Activated naive CD4-positive, alpha-beta T cell treated with anti-CD3 and anti-CD28 coated beads, Interleukin-2, amount 10 ng/mL, durations not matched to agents 7 days and 5 days (primary cell): ENCODE measurements around the gene DDX10.

Experiments
- CTCF ChIA-PET: fragments of 350-600 bp; sonication (Branson Sonifier 250); formaldehyde crosslinking; loops from one replicate; lab custom pipeline; 2021; ENCODE audit warnings: antibody characterized with exemption; lab: Charles Lee
- DNase-seq: peaks from one replicate; pipeline ENCODE4 v3.0.0-alpha.2; 2020
- H3K27ac Mint-ChIP-seq: one replicate; pipeline ENCODE4 v1.8.0; 2021; ENCODE audit warnings: mild to moderate bottlenecking, moderate library complexity, mixed read lengths
- H3K27me3 Mint-ChIP-seq: one replicate; pipeline ENCODE4 v1.8.0; 2021; ENCODE audit warnings: mild to moderate bottlenecking, mixed read lengths
- H3K36me3 Mint-ChIP-seq: one replicate; pipeline ENCODE4 v1.8.0; 2021; ENCODE audit warnings: mixed read lengths
- H3K4me1 Mint-ChIP-seq: one replicate; pipeline ENCODE4 v1.8.0; 2021; ENCODE audit warnings: mixed read lengths
- H3K4me3 Mint-ChIP-seq: one replicate; pipeline ENCODE4 v1.8.0; 2021; ENCODE audit warnings: mild to moderate bottlenecking, moderate library complexity, mixed read lengths
- H3K9me3 Mint-ChIP-seq: one replicate; pipeline ENCODE4 v1.8.0; 2021; ENCODE audit warnings: mixed read lengths

DDX10 gene

GRCh38 chr11:108670451-108670850 is 5.6 kb downstream of the DDX10 start:
- H3K27me3 Mint-ChIP-seq: no peaks in the 10 kb centered on the region
- H3K9me3 Mint-ChIP-seq: no peaks in the 10 kb centered on the region
- H3K36me3 Mint-ChIP-seq: peaks cover 16% of the 10 kb centered on the region
- no peak overlapping the region for H3K27ac Mint-ChIP-seq
- CTCF ChIA-PET: no interaction called here
- no peak overlapping the region for H3K4me3 Mint-ChIP-seq
- DNase-seq: no peak
- peaks cover 31% of the 10 kb centered on the region for H3K4me1 Mint-ChIP-seq

- CTCF ChIA-PET: no interaction called here
- no peaks in the 10 kb centered on the region for H3K9me3 Mint-ChIP-seq
- H3K4me1 Mint-ChIP-seq: peaks cover 15% of the 10 kb centered on the region
- peaks cover 25% of the 10 kb centered on the region for H3K36me3 Mint-ChIP-seq
- no peak overlapping the region for H3K27ac Mint-ChIP-seq
- H3K4me3 Mint-ChIP-seq: no peak overlapping the region
- DNase-seq: no peak
- no peaks in the 10 kb centered on the region for H3K27me3 Mint-ChIP-seq
Measured at GRCh38 chr11:108672113-108672512, 7.2 kb downstream of the DDX10 start.

DNA sequence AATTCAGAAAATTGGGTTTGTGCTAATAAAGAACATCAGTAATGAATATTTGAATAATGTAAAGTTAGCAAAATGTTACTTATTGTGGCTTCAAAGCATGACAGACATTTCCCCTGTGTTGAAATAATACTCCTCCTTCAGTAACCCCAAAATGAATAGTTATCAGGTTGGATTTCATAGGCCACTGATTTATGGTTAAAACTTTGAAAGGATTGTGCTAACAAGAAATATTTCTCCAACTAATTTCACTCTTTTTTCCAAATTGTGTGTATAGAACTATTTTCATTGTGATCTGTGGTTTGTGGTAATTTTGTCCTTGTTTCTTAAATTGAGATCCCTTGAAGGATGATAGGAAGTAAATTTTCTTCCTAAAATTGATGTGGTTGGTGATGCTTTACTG is 7.9 kb downstream of the DDX10 start:
- Mint-ChIP-seq H3K27me3 (no peaks in the 10 kb centered on the region), H3K27ac (no peak overlapping the region), H3K4me1 (peaks cover 8% of the 10 kb centered on the region), H3K9me3 (no peaks in the 10 kb centered on the region), H3K36me3 (peaks cover 25% of the 10 kb centered on the region), H3K4me3 (no peak overlapping the region)
- CTCF ChIA-PET: no interaction called here
- no peak for DNase-seq

GRCh38 chr11:108679045-108679444 is 14.2 kb downstream of the DDX10 start:
- Mint-ChIP-seq H3K4me3 (no peak overlapping the region), H3K4me1 (peaks cover 2% of the 10 kb centered on the region), H3K9me3 (no peaks in the 10 kb centered on the region), H3K27ac (no peak overlapping the region), H3K27me3 (no peaks in the 10 kb centered on the region), H3K36me3 (peaks cover 46% of the 10 kb centered on the region)
- CTCF ChIA-PET: no interaction called here
- no peak for DNase-seq

GRCh38 chr11:108680271-108680670 is 15.4 kb downstream of the DDX10 start:
- no peak for DNase-seq
- Mint-ChIP-seq H3K27me3 (no peaks in the 10 kb centered on the region), H3K4me1 (peaks cover 2% of the 10 kb centered on the region), H3K36me3 (peaks cover 45% of the 10 kb centered on the region), H3K9me3 (no peaks in the 10 kb centered on the region), H3K27ac (no peak overlapping the region), H3K4me3 (no peak overlapping the region)
- CTCF ChIA-PET: no interaction called here

DNA sequence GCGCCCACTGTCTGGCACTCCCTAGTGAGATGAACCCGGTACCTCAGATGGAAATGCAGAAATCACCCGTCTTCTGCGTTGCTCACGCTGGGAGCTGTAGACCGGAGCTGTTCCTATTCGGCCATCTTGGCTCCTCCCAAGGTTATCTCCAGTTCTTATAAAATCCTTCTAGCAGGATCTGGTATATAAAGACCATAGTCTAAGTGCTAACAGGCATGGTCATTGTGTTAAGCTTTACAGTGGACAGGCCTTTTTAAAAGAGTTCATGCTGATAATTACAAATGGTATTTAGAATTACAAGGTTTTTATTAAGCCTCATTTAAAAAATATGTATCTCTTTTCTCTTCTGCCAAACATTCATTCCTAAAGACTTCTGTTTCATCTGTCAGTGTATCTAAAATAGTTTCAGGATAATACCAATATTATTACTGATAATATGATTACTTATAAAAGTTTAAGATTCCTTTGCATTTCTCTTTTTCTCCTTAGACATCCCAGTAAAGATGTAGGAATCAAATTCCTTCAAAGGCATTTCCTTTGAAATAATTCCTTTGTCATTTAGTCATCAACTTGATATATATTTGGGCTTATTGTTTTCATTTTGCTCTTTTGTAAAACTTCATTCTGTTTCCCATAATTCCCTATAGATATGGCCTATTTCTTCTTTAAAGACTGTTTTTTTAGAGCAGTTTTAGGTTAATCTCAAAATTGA is 20.7 kb downstream of the DDX10 start:
- Mint-ChIP-seq H3K9me3 (no peaks in the 10 kb centered on the region), H3K27ac (no peak overlapping the region), H3K27me3 (no peaks in the 10 kb centered on the region), H3K4me3 (no peak overlapping the region), H3K4me1 (peaks cover 2% of the 10 kb centered on the region), H3K36me3 (peaks cover 40% of the 10 kb centered on the region)
- DNase-seq: no peak
- CTCF ChIA-PET: no interaction called here

DNA sequence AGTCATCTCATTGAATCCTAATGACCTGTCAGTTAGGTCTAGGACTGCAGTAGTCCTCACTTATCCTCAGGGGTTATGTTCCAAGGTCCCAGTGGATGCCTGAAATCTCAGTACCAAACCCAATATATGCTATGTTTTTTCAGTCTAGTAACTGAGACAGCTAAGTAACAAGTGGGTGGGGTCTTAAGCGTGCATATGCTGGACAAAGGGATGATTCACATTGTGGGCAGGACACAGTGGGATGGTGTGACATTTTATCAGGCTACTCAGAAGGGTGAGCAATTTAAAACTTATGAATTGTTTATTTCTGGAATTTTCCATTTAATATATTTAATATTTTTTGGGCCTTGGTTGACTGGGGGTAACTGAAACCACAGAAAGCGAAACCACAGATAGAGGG is 29.0 kb downstream of the DDX10 start:
- Mint-ChIP-seq H3K9me3 (no peaks in the 10 kb centered on the region), H3K27ac (no peak overlapping the region), H3K27me3 (no peaks in the 10 kb centered on the region), H3K36me3 (peaks cover 30% of the 10 kb centered on the region), H3K4me3 (no peak overlapping the region), H3K4me1 (no peaks in the 10 kb centered on the region)
- DNase-seq: no peak
- CTCF ChIA-PET: no interaction called here

DNA sequence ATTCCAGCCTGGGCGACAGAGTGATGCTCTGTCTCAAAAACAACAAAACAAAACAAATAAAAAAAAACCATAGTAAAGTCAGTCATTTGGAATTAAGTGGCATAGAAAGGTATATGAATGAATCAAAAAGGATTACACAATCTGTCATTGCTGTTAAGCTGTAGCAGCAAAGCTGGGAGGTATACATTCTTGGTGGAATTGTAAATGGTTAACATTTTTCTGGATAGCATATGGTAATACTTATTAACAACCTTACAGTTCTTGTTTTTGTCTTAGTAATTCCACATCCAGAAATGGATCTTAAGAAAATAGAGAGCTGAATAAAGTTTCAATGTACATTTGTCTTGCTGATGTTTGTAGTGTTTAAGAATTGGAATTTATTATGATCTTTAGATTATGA is 30.0 kb downstream of the DDX10 start:
- Mint-ChIP-seq H3K4me3 (no peak overlapping the region), H3K9me3 (no peaks in the 10 kb centered on the region), H3K27me3 (no peaks in the 10 kb centered on the region), H3K27ac (no peak overlapping the region), H3K36me3 (peaks cover 23% of the 10 kb centered on the region), H3K4me1 (no peaks in the 10 kb centered on the region)
- DNase-seq: no peak
- CTCF ChIA-PET: interaction anchor here (0.5 kb wide), 1 partner anchor 38 kb away, joined by 3 read pairs; no protein-coding TSS in a partner anchor

DNA sequence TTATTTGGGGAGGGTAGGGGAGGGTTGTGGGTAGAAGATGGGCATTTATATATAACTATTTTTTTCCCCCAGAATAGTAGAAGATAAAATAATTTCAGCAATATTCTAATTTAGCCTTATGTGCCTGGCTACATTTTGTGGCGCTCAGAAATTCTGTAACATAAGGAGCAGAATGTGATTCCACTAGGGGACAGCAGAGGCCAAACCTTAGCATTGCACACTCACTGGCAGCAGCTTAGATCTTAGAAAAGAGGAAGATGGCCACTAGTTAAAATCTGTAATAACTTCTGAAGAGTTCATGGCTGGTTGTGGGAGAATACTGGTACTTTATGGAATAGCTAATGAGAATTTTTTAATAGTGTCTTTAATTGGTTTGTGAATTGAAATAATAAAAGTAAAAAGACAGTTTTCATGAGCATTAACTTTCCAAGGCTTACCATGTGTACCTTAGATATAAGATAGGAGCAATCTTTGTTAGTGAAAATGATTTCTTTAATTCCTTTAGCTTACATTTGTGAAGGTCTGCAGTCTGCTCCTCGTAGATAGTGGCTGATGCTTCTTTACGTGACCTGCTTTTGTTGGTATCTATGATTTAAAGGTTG is 33.1 kb downstream of the DDX10 start:
- Mint-ChIP-seq H3K36me3 (peaks cover 16% of the 10 kb centered on the region), H3K27ac (no peak overlapping the region), H3K9me3 (no peaks in the 10 kb centered on the region), H3K27me3 (no peaks in the 10 kb centered on the region), H3K4me3 (no peak overlapping the region), H3K4me1 (no peaks in the 10 kb centered on the region)
- DNase-seq: peak; percentile 66
- CTCF ChIA-PET: interaction anchor here (0.6 to 2.9 kb wide), 16 partner anchors 11 to 1243 kb away, joined by 3 to 35 read pairs (median 3); no protein-coding TSS in a partner anchor

DNA sequence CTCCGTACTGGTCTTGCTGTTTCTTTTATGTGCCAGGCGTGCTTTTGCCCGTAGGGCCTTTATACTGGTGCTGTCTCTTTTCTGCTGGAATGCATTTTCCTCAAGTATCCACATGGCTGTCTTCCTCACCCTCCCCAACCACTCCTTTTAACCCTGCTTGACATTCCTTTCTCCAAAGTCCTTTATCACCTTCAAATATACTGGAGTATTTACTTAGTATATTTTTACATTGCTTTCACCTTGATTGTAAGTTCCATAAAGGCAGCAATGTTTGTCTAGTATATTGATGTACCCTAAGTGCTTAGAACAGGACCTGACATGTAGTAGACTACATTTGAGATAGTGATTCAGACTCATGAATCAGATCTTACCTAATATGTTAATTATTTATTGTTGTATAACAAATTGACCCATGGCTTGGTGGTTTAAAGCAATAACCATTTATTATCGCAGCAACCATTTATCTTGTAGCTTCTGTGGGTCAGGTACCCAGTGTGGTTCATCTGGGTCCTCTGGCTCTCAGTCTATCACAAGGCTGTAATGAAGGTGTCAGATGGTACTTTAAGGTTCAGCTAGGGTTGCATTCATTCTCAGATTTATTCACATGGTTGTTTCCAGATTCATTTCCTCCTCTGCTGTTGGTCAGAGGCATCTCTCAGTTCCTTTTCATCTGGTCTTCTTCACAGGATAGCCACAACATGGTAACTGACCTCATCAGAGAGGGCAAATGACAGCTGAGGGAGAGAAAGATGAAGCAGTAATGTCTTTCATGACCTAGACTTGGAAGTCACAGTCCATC is 34.2 kb downstream of the DDX10 start:
- no peaks in the 10 kb centered on the region for H3K9me3 Mint-ChIP-seq
- H3K27me3 Mint-ChIP-seq: no peaks in the 10 kb centered on the region
- CTCF ChIA-PET: interaction anchor here (0.5 to 2.9 kb wide), 11 partner anchors 38 to 1240 kb away, joined by 3 to 35 read pairs (median 3); no protein-coding TSS in a partner anchor
- no peak overlapping the region for H3K4me3 Mint-ChIP-seq
- no peak overlapping the region for H3K27ac Mint-ChIP-seq
- DNase-seq: no peak
- H3K4me1 Mint-ChIP-seq: no peaks in the 10 kb centered on the region
- H3K36me3 Mint-ChIP-seq: peaks cover 12% of the 10 kb centered on the region

DNA sequence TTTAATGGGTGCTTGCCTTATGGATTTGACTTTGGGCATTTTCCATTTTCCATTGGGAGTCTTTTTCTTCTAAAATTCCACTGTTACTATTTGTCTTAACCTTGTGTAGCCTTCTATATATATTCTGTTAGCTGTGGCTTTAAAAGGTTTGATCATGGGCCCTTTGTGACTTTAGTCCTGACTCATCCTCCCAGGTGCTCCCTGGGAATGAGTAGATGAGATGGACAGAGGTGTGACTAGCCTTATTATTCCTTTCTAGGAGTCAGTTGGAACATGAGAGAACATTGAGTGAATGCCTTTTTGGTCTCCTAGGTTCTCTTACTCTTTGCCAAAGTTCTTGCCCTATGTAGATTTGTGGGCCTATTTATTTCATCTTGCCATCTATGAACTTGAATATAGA is 39.0 kb downstream of the DDX10 start:
- no peak for DNase-seq
- no peak overlapping the region for H3K4me3 Mint-ChIP-seq
- peaks cover 28% of the 10 kb centered on the region for H3K36me3 Mint-ChIP-seq
- CTCF ChIA-PET: no interaction called here
- H3K27me3 Mint-ChIP-seq: no peaks in the 10 kb centered on the region
- peaks cover 3% of the 10 kb centered on the region for H3K4me1 Mint-ChIP-seq
- no peak overlapping the region for H3K27ac Mint-ChIP-seq
- peaks cover 6% of the 10 kb centered on the region for H3K9me3 Mint-ChIP-seq

GRCh38 chr11:108705061-108705460 is 40.2 kb downstream of the DDX10 start:
- Mint-ChIP-seq H3K4me3 (no peak overlapping the region), H3K27ac (no peak overlapping the region), H3K9me3 (peaks cover 8% of the 10 kb centered on the region), H3K36me3 (peaks cover 37% of the 10 kb centered on the region), H3K4me1 (peaks cover 8% of the 10 kb centered on the region), H3K27me3 (no peaks in the 10 kb centered on the region)
- CTCF ChIA-PET: no interaction called here
- no peak for DNase-seq

DNA sequence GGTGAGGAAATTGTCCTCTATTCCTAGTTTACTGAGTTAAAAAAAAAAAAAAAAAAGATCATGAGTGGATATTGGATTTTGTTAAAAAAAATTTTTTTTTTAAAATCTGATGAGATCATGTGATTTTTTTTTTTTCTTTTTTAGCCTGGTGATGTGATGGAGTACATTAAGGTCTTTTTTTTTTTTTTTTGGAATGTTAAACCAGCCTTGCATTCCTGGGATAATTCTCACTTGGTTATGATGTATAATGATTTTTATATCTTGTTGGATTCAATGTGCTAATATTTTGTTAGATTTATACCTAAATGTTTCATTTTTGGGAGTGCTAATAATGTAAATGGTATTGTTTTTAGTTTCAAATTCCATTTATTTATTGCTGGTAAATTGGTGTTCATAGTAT is 43.3 kb downstream of the DDX10 start:
- CTCF ChIA-PET: no interaction called here
- Mint-ChIP-seq H3K27me3 (no peaks in the 10 kb centered on the region), H3K4me3 (no peak overlapping the region), H3K36me3 (peaks cover 51% of the 10 kb centered on the region), H3K27ac (no peak overlapping the region), H3K9me3 (peaks cover 14% of the 10 kb centered on the region), H3K4me1 (peaks cover 10% of the 10 kb centered on the region)
- DNase-seq: no peak

DNA sequence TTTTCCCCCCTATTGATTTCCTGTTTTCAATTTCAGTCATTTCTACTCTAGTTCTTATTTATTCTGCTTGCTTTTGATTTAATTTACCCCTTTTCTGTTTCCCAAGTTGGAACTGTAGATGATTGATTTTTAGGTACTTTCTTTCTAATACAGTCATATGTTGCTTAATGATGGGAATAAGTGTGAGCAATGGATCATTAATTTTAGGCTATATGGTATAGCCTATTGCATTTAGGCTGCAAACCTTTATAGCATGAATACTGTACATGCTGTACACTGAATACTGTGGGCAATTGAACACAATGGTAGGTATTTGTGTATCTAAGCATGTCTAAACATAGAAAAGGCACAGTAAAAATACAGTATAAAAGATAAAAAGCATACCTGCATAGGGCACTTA is 44.9 kb downstream of the DDX10 start:
- H3K4me1 Mint-ChIP-seq: peaks cover 10% of the 10 kb centered on the region
- peaks cover 55% of the 10 kb centered on the region for H3K36me3 Mint-ChIP-seq
- CTCF ChIA-PET: no interaction called here
- no peak overlapping the region for H3K4me3 Mint-ChIP-seq
- H3K27ac Mint-ChIP-seq: no peak overlapping the region
- DNase-seq: no peak
- peaks cover 14% of the 10 kb centered on the region for H3K9me3 Mint-ChIP-seq
- no peaks in the 10 kb centered on the region for H3K27me3 Mint-ChIP-seq
